Hepatocyte (in vitro differentiated cells): ENCODE results near the gene EOGT. TPM values are rescaled to one million over a fixed set of nuclear protein-coding genes. Genes with fewer than 3 reads are reported as not detected.

Source experiments
- DNase-seq: peaks from one replicate; pipeline ENCODE4 v3.0.0-alpha.2; 2016; ENCODE audit warnings: low spot score
- H2AFZ ChIP-seq: fragments of 200-600 bp; sonication (generic); 2 replicates; pipeline ENCODE4 v1.6.0; 2016; ENCODE audit warnings: antibody characterized with exemption, mild to moderate bottlenecking
- H3K27ac ChIP-seq: fragments of 200-600 bp; sonication (generic); 2 replicates; pipeline ENCODE4 v1.5.1; 2016; ENCODE audit warnings: mild to moderate bottlenecking
- H3K27me3 ChIP-seq: fragments of 200-600 bp; sonication (generic); 2 replicates; pipeline ENCODE4 v1.6.1; 2016
- H3K36me3 ChIP-seq: fragments of 200-600 bp; sonication (generic); replicated peaks from 2 replicates; pipeline ENCODE4 v1.5.1; 2016; ENCODE audit warnings: low read depth; ENCODE audit not compliant: insufficient read depth
- H3K4me1 ChIP-seq: fragments of 200-600 bp; sonication (generic); 2 replicates; pipeline ENCODE4 v1.5.1; 2016; ENCODE audit warnings: mild to moderate bottlenecking, moderate library complexity; ENCODE audit not compliant: insufficient read depth
- H3K4me2 ChIP-seq: fragments of 200-600 bp; sonication (generic); 2 replicates; pipeline ENCODE4 v1.6.0; 2016
- H3K4me3 ChIP-seq: fragments of 200-600 bp; sonication (generic); 2 replicates; pipeline ENCODE4 v1.5.1; 2016; ENCODE audit warnings: mild to moderate bottlenecking
- H3K79me2 ChIP-seq: fragments of 200-600 bp; sonication (generic); 2 replicates; pipeline ENCODE4 v1.6.0; 2017; ENCODE audit warnings: mild to moderate bottlenecking
- H3K9me2 ChIP-seq: fragments of 200-600 bp; sonication (generic); replicated peaks from 2 replicates; pipeline ENCODE4 v1.6.0; 2017; ENCODE audit warnings: mild to moderate bottlenecking; ENCODE audit not compliant: insufficient read depth
- H3K9me3 ChIP-seq: fragments of 200-600 bp; sonication (generic); 2 replicates; pipeline ENCODE4 v1.5.1; 2016; ENCODE audit warnings: low read depth, mild to moderate bottlenecking
- H4K20me1 ChIP-seq: fragments of 200-600 bp; sonication (generic); 2 replicates; pipeline ENCODE4 v1.6.0; 2016; ENCODE audit warnings: mild to moderate bottlenecking; ENCODE audit not compliant: insufficient read depth, poor library complexity, severe bottlenecking
- CTCF ChIP-seq: fragments of 200-600 bp; sonication (generic); IDR thresholded peaks from 2 replicates; pipeline ENCODE4 v1.5.1; 2016; ENCODE audit warnings: antibody characterized with exemption, mild to moderate bottlenecking; ENCODE audit not compliant: poor library complexity
- EZH2 ChIP-seq: fragments of 200-600 bp; sonication (generic); IDR thresholded peaks from 2 replicates; pipeline ENCODE4 v1.6.1; 2016; ENCODE audit warnings: antibody characterized with exemption, mild to moderate bottlenecking, borderline replicate concordance
- EZH2phosphoT487 ChIP-seq: fragments of 200-600 bp; sonication (generic); IDR thresholded peaks from one replicate; pipeline ENCODE4 v1.6.1; 2018; ENCODE audit warnings: antibody characterized with exemption, mild to moderate bottlenecking, low read depth, moderate library complexity; ENCODE audit not compliant: unreplicated experiment, severe bottlenecking
- WGBS: methylation state at CpG from one replicate; pipeline ENCODE4 v1.1.6; 2016; ENCODE audit warnings: low lambda C conversion rate; ENCODE audit errors: missing lambda C conversion rate; 5-methylcytosine and 5-hydroxymethylcytosine counted together
- polyA plus RNA-seq: library from polyadenylated mRNA; unstranded; fragments of >200 nt; fragmentation: Nextera tagmentation; extraction: Ambion mirVana; gene quantifications from 2 replicates; pipeline ENCODE4 v1.2.1, GENCODE V29; 2016
- total RNA-seq: library from RNA; depleted of rRNA; stranded (reverse); fragments of >200 nt; gene quantifications from 2 replicates; pipeline ENCODE4 v1.2.3, GENCODE V29; 2014

EOGT gene
- total and polyA plus RNA-seq, 2 experiments from 2014 or later: 7.2 to 19.0 TPM

- TF ChIP-seq EZH2phosphoT487 (no peak), EZH2 (no peak), CTCF (no peak)
- no peak for DNase-seq
- Histone ChIP-seq H3K79me2 (no peaks in the 10 kb centered on the region), H3K9me3 (no peaks in the 10 kb centered on the region), H3K4me1 (peaks cover 7% of the 10 kb centered on the region), H3K36me3 (no peaks in the 10 kb centered on the region), H3K27me3 (no peaks in the 10 kb centered on the region), H2AFZ (no peak overlapping the region), H3K4me2 (no peak overlapping the region), H3K27ac (no peak overlapping the region), H3K4me3 (no peak overlapping the region), H4K20me1 (no peaks in the 10 kb centered on the region), H3K9me2 (no peaks in the 10 kb centered on the region)
- 40% methylated on average over 2 of the region's 2 CpGs for WGBS
Observed at GRCh38 chr3:69008980-69009379, 4.5 kb downstream of the EOGT start.

GRCh38 chr3:69005791-69006482 lies 7.5 kb downstream of the EOGT start:
- no peaks in the 10 kb centered on the region for H3K36me3 ChIP-seq
- H3K4me2 ChIP-seq: no peak overlapping the region
- H3K4me3 ChIP-seq: no peak overlapping the region
- H3K27ac ChIP-seq: no peak overlapping the region
- no peak overlapping the region for H2AFZ ChIP-seq
- H3K9me3 ChIP-seq: no peaks in the 10 kb centered on the region
- no peak for TF ChIP-seq EZH2phosphoT487
- TF ChIP-seq EZH2: no peak
- TF ChIP-seq CTCF: no peak
- peaks cover 6% of the 10 kb centered on the region for H3K4me1 ChIP-seq
- no peaks in the 10 kb centered on the region for H4K20me1 ChIP-seq
- DNase-seq: no peak
- 92% methylated on average over 5 of the region's 5 CpGs for WGBS
- no peaks in the 10 kb centered on the region for H3K9me2 ChIP-seq
- no peaks in the 10 kb centered on the region for H3K27me3 ChIP-seq
- no peaks in the 10 kb centered on the region for H3K79me2 ChIP-seq

GRCh38 chr3:69005071-69005790 lies 8.3 kb downstream of the EOGT start:
- Histone ChIP-seq H4K20me1 (no peaks in the 10 kb centered on the region), H3K4me2 (no peak overlapping the region), H3K36me3 (no peaks in the 10 kb centered on the region), H3K27ac (no peak overlapping the region), H3K9me3 (no peaks in the 10 kb centered on the region), H3K9me2 (no peaks in the 10 kb centered on the region), H3K27me3 (no peaks in the 10 kb centered on the region), H3K79me2 (no peaks in the 10 kb centered on the region), H3K4me1 (peaks cover 6% of the 10 kb centered on the region), H2AFZ (no peak overlapping the region), H3K4me3 (no peak overlapping the region)
- no peak for DNase-seq
- TF ChIP-seq CTCF: no peak
- 90% methylated on average over 6 of the region's 6 CpGs for WGBS
